Peyer's patch (tissue), 4 donors: Measurements from ENCODE around the gene C11orf54.

Experiments
- POLR2A ChIP-seq, 2 donors: fragments of 450-650 bp; IDR thresholded peaks; one replicate each; pipeline ENCODE4 v1.5.1; 2017; ENCODE audit warnings: antibody characterized with exemption in 2 of 2, mild to moderate bottlenecking in 2 of 2, moderate library complexity in 2 of 2
- TF ChIP-seq, protein P1 (sequence below), 6 experiments: fragments of 450-650 bp in 4 of 6; fragments of 200-600 bp in 2 of 6; sonication (generic) in 1 of 6; IDR thresholded peaks; one replicate each; pipeline ENCODE4 v1.5.1; 2017 to 2019; ENCODE audit warnings: antibody characterized with exemption in 6 of 6, mild to moderate bottlenecking in 3 of 6, moderate library complexity in 1 of 6

DNA sequence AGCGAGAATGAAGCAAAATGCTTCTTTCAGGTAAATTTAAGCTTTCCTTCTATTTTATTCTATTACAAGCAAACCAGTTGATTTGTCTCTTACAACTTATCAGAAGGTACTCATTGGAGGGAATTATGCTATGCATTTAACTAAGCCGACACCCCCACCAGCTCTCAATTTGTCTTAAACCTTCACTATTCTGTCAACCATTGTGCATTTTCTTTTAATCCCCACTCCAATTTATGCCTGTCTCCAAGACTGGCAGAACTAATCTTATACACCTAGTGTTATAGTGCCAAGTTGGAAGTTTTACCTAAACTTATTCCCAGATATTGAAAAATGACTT is 12.7 kb upstream of the C11orf54 start:
- no peak for TF ChIP-seq POLR2A (IDR thresholded peaks at IDR 0.05)
- TF ChIP-seq, protein P1, sequence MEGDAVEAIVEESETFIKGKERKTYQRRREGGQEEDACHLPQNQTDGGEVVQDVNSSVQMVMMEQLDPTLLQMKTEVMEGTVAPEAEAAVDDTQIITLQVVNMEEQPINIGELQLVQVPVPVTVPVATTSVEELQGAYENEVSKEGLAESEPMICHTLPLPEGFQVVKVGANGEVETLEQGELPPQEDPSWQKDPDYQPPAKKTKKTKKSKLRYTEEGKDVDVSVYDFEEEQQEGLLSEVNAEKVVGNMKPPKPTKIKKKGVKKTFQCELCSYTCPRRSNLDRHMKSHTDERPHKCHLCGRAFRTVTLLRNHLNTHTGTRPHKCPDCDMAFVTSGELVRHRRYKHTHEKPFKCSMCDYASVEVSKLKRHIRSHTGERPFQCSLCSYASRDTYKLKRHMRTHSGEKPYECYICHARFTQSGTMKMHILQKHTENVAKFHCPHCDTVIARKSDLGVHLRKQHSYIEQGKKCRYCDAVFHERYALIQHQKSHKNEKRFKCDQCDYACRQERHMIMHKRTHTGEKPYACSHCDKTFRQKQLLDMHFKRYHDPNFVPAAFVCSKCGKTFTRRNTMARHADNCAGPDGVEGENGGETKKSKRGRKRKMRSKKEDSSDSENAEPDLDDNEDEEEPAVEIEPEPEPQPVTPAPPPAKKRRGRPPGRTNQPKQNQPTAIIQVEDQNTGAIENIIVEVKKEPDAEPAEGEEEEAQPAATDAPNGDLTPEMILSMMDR (IDR thresholded peaks at IDR 0.05), result no peak
